ENCODE data around the gene YWHAB.
A peak's percentile ranks its signal among the peaks of the same experiment; 100 is the strongest.
"Not testable (repeated sequence)": the region's sequence is repeated elsewhere in the genome, so short reads cannot be mapped to it uniquely, and the experiment has no call there.

YWHAB gene

DNA sequence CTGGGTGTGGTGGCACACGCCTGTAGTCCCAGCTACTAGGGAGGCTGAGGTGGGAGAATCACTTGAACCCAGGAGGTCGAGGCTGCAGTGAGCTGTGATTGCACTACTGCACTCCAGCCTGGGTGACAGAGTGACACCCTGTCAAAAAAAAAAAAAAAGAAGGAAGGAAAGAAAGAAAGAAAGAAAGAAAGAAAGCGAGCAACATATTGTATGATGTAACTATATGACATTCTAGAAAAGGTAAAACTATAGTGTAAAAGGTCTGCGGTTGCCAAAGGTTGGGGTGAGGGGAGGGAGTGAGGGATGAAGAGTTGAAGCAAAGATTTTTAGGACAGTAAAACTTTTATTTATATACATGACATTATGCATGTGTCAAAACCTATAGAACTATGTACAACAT lies 3.1 kb upstream of the YWHAB start:
- not testable (repeated sequence) for DNase-seq

GRCh38 chr20:44883214-44883902 lies 2.1 kb upstream of the YWHAB start:
- no peak for DNase-seq

- DNase-seq = no peak
These were observed 556 bp upstream of the YWHAB start for GRCh38 chr20:44884907-44885391.

DNA sequence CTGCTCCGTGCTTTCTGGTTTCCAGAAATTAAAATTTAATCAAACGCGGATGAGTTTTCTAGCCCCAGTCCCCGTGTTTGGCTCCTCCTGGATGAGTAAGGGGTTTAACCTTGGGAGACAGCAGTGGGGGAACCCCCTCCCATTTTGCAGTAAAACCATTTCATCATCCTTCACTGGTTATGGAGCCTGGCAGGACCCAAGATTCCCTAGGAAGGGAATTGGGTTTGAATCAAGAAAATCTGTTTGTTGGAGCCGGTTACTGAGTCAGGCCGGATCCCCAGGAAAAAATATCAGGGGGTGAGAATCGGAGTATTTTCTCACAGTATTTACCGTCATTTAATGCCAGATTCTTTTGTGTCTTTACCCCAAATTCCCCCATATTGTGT lies 754 bp downstream of the YWHAB start:
- peak; percentile 46 for DNase-seq

- DNase-seq = no peak
These were observed 1.3 kb downstream of the YWHAB start for GRCh38 chr20:44886828-44887227.

- DNase-seq = no peak
These were observed 2.0 kb downstream of the YWHAB start for GRCh38 chr20:44887466-44887865.

GRCh38 chr20:44888226-44889103 lies 3.0 kb downstream of the YWHAB start:
- peak; percentile 64 for DNase-seq

- DNase-seq = no peak
These were observed 6.3 kb downstream of the YWHAB start for GRCh38 chr20:44891826-44892225.

GRCh38 chr20:44894959-44895358 lies 9.5 kb downstream of the YWHAB start:
- no peak for DNase-seq

GRCh38 chr20:44896583-44896982 lies 11.1 kb downstream of the YWHAB start:
- DNase-seq = no peak

DNA sequence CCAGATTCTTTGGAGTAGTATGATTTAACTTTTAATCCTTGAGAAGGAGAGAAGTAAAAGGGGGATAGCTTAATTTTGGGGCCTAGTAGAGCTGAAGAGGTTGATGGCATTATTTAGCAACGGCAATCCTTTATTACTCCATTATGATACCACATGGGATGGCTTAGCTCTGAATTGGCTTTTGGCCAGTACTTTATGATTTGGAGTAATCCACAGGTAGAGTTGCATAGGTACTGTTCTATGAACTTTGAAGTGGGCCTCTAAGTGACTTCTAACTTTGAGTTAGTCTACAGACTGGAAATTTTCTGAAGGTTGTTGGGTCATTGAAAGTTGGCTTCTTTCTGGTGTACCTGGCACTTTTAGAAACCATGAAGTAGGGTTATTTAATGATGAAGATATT lies 11.6 kb downstream of the YWHAB start:
- no peak for DNase-seq

DNA sequence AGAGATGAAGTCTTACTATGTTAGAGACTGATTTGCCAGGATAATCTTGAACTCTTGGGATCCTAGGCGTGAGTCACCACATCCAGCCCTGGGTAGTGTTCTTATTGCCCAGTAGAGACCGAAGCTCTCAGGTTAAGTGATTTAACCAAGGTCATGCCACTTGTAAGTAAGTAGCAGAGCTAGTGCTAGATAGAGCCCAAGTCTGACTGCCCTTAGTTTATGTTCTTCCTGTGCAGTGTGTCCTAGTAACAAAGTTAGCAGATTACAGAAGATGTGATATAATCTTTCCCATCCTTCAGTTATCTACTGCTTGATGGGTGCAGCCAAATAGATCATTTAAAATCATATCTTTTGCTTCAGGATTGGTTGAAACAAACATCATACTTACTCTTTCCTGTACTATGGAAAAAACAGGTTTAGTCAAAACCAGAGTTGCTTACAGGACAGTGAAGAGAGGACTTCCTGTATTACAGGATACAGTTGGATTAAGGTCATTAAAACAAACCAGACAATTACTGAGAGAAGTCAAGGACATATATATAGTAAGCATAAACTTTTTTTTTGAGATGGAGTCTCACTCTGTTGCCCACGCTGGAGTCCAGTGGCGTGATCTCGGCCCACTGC lies 14.8 kb downstream of the YWHAB start:
- no peak for DNase-seq

DNA sequence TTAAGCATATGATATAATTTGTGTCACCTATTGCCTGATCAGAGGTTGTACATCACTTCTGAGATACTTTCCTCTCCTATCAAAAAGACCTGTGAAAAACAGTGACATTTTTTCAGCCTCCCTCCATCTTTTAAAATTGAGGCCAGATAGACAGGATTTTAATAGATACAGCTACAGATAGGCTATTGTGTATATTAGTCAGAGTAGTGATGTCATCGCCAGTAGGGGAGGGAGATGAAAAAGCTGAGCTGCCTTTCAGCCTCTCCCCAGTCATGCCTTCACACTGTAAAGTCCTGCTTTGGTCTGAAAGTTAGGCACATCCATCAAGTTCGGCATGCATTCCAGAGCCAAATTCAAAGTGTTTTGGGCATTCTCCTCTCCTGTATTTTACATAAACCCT lies 16.5 kb downstream of the YWHAB start:
- DNase-seq = peak; percentile 12

DNA sequence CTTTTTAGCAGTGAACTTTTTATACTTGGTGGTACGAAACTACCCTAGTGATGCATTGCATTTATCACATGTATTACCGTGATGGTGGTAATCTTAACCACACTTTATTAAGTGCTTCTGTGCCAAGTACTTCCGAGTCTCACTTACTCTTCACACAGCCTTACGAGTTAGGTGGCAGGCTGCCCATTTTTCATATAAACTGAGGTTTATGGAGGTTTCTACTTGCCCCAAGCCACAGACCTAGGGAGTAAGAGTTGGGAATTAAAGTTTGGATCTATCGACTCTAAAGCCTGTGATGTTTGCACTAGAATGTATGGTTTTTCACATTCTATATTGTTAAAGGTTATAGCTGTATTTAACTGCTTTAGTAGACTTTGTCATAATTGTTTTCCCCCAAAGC lies 18.9 kb downstream of the YWHAB start:
- DNase-seq = no peak

DNA sequence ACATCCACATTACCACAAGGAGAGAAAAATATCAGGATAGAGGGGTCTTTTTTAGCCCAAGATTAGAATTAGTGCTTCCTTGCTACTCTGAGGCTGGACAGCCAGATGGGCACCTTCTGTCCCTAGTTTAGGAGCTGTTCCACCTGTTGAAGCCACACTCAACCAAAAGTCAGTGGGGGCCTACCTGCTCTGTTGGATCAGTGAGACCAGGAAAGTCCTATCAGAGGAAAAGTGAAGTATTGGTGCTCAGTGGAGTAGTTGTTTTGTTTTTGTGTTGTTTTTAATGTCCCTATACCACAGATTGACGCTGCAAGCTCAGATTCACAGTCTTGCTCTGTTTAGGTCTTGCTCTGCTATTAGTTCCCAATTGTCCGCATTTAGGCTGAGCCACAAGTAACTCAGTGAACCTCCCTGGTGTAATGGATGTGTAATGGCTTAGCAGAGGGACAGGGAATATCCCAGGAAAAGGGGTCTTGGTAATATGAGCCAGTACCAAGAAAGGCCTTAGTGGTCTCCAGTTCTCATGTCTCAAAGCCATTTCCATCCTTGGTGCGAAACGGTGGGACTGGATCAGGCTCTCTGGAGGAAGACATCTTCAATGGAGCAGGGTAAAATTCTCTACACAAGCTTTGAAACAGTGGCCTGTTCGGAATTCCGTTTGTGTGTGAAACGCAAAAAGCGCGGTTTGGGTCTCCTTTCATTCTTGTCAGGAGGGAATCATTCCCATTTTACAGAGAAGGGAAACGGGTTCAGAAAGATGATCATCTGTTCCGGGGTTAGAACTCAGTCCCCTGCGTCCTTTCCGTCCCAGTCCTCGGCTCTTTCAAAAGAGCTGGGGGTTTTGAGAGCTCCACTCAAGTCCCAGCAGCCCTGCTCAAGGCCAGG lies 23.7 kb downstream of the YWHAB start:
- DNase-seq = no peak

GRCh38 chr20:44909872-44910689 lies 24.6 kb downstream of the YWHAB start, which contains the start of gene PABPC1L:
PABPC1L (plus strand) TSS chr20:44910060; CDS start chr20:44910144, 84 bp downstream.
- peak; percentile 94 for DNase-seq

DNA sequence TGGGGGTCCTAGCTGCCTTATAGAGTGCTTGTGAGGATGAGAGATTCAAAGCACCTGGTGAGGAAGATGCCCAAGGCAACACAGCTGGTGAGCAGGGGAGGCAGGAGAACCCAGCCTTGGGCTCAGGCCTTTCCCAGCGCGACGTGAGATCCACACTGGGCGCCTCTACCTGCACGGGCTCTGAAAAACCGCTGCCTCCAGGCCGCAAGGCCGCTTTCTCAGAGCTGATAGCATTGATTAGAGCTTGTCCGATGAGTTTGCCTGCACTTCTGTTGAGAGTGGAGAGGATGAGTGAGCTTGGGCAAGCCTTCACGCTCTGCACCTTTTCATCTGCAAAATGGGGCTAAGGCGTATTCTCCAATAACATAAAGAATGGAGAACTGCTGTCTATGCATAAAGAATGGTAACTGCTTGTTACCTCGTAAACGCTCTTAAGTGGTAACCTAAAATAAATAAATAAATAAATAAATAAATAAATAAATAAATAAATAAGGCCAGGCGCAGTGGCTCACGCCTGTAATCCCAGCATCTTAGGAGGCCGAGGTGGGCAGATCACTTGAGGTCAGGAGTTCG lies 25.3 kb downstream of the YWHAB start:
- peak; percentile 56 for DNase-seq

- peak; percentile 63 for DNase-seq
These were observed 25.9 kb downstream of the YWHAB start for GRCh38 chr20:44911264-44911921.

GRCh38 chr20:44912189-44912588 lies 26.7 kb downstream of the YWHAB start:
- DNase-seq = no peak

GRCh38 chr20:44914924-44915323 lies 29.4 kb downstream of the YWHAB start:
- DNase-seq = no peak

- DNase-seq = no peak
These were observed 31.1 kb downstream of the YWHAB start for GRCh38 chr20:44916586-44916985.
